ENCODE data around the gene SIRPB2.

- TF ChIP-seq CTCF (IDR thresholded peaks at IDR 0.05; ENCODE audit: low read depth, low read length, poor library complexity, severe bottlenecking) (no peak), EZH2phosphoT487 (IDR thresholded peaks at IDR 0.05; ENCODE audit: borderline replicate concordance, low read length) (no peak)
These were observed 43.1 kb downstream of the SIRPB2 start for GRCh38 chr20:1448081-1448620.

Data from DOHH2 (cell line).